Measurements from ENCODE around the gene ECE1.
"Not testable (repeated sequence)": the region's sequence is repeated elsewhere in the genome, so short reads cannot be mapped to it uniquely, and the experiment has no call there.

ECE1 gene

GRCh38 chr1:21174654-21175323 is 115.5 kb downstream of the ECE1 start:
- Histone ChIP-seq H3K4me3 (ENCODE audit: low read depth, low read length) (no peak overlapping the region), H3K4me2 (ENCODE audit: low read length) (peak overlapping the region; percentile 85), H4K8ac (ENCODE audit: low read depth, low read length) (no peak overlapping the region), H3K79me1 (ENCODE audit: low read length) (peaks cover 13% of the 10 kb centered on the region), H3K27ac (ENCODE audit: low read depth, low read length) (no peak overlapping the region), H3K23ac (ENCODE audit: low read length) (no peak overlapping the region), H3K36me3 (ENCODE audit: control insufficient read depth in 1 of 2, insufficient read depth in 2 of 2, low read length in 2 of 2) (peaks cover 8 to 9% of the 10 kb centered on the region in 2 experiments), H2BK120ac (ENCODE audit: insufficient read depth, low read length, poor library complexity) (no peak overlapping the region), H2AFZ (ENCODE audit: insufficient read depth, low read length, poor library complexity) (no peak overlapping the region), H4K12ac (ENCODE audit: low read depth, low read length) (no peak overlapping the region), H3K4ac (ENCODE audit: low read depth, low read length) (peak overlapping the region; percentile 66), H3K79me2 (ENCODE audit: control insufficient read depth, insufficient read depth, low read length, poor library complexity) (peaks cover 9% of the 10 kb centered on the region), H4K91ac (ENCODE audit: low read depth, low read length) (no peak overlapping the region), H3K18ac (ENCODE audit: low read length) (no peak overlapping the region), H2BK12ac (ENCODE audit: low read length) (no peak overlapping the region), H2BK5ac (ENCODE audit: low read depth, low read length, poor library complexity) (no peak overlapping the region), H3K9ac (ENCODE audit: low read length) (no peak overlapping the region), H3K4me1 (ENCODE audit: control insufficient read depth in 1 of 2, insufficient read depth in 2 of 2, low read length in 2 of 2) (peaks cover 0 to 5% of the 10 kb centered on the region in 2 experiments), H3K9me3 (ENCODE audit: insufficient read depth, low read depth, low read length) (no peaks in the 10 kb centered on the region), H2AK5ac (ENCODE audit: low read length) (no peak overlapping the region), H3K27me3 (ENCODE audit: insufficient read depth, low read length) (no peaks in the 10 kb centered on the region), H3K14ac (ENCODE audit: low read length) (no peak overlapping the region)
- WGBS (ENCODE audit: extremely low coverage, insufficient coverage, insufficient read length) = 100% methylated on average over 2 of the region's 12 CpGs
- DNase-seq = peak; percentile 25 to 89

- no peaks in the 10 kb centered on the region for H3K9me3 ChIP-seq (ENCODE audit: insufficient read depth, low read depth, low read length)
- no peaks in the 10 kb centered on the region for H3K27me3 ChIP-seq (ENCODE audit: insufficient read depth, low read length)
- peaks cover 13% of the 10 kb centered on the region for H3K79me1 ChIP-seq (ENCODE audit: low read length)
- H4K8ac ChIP-seq (ENCODE audit: low read depth, low read length) = no peak overlapping the region
- no peak overlapping the region for H3K9ac ChIP-seq (ENCODE audit: low read length)
- no peak overlapping the region for H3K27ac ChIP-seq (ENCODE audit: low read depth, low read length)
- H3K4me2 ChIP-seq (ENCODE audit: low read length) = peak overlapping the region; percentile 85
- no peak overlapping the region for H2BK120ac ChIP-seq (ENCODE audit: insufficient read depth, low read length, poor library complexity)
- no peak overlapping the region for H2BK5ac ChIP-seq (ENCODE audit: low read depth, low read length, poor library complexity)
- no peak overlapping the region for H4K12ac ChIP-seq (ENCODE audit: low read depth, low read length)
- H2AK5ac ChIP-seq (ENCODE audit: low read length) = no peak overlapping the region
- no peak overlapping the region for H3K14ac ChIP-seq (ENCODE audit: low read length)
- H3K4me1 ChIP-seq (ENCODE audit: control insufficient read depth in 1 of 2, insufficient read depth in 2 of 2, low read length in 2 of 2) = peaks cover 0 to 5% of the 10 kb centered on the region in 2 experiments
- H2BK12ac ChIP-seq (ENCODE audit: low read length) = no peak overlapping the region
- peaks cover 8 to 9% of the 10 kb centered on the region in 2 experiments for H3K36me3 ChIP-seq (ENCODE audit: control insufficient read depth in 1 of 2, insufficient read depth in 2 of 2, low read length in 2 of 2)
- no peak overlapping the region for H3K23ac ChIP-seq (ENCODE audit: low read length)
- no peak overlapping the region for H2AFZ ChIP-seq (ENCODE audit: insufficient read depth, low read length, poor library complexity)
- DNase-seq = no peak
- H3K79me2 ChIP-seq (ENCODE audit: control insufficient read depth, insufficient read depth, low read length, poor library complexity) = peaks cover 9% of the 10 kb centered on the region
- H4K91ac ChIP-seq (ENCODE audit: low read depth, low read length) = no peak overlapping the region
- H3K18ac ChIP-seq (ENCODE audit: low read length) = no peak overlapping the region
- H3K4me3 ChIP-seq (ENCODE audit: low read depth, low read length) = no peak overlapping the region
- H3K4ac ChIP-seq (ENCODE audit: low read depth, low read length) = peak overlapping the region; percentile 66
- no CpG with 5 or more reads among the region's 2 CpGs for WGBS (ENCODE audit: extremely low coverage, insufficient coverage, insufficient read length)
Observed at GRCh38 chr1:21174230-21174629, 116.0 kb downstream of the ECE1 start.

- H3K27me3 ChIP-seq (ENCODE audit: insufficient read depth, low read length); H2BK120ac ChIP-seq (ENCODE audit: insufficient read depth, low read length, poor library complexity); H4K12ac ChIP-seq (ENCODE audit: low read depth, low read length); H3K18ac ChIP-seq (ENCODE audit: low read length); H3K9ac ChIP-seq (ENCODE audit: low read length); H4K91ac ChIP-seq (ENCODE audit: low read depth, low read length); DNase-seq; H2AFZ ChIP-seq (ENCODE audit: insufficient read depth, low read length, poor library complexity); H3K4me2 ChIP-seq (ENCODE audit: low read length); H3K79me2 ChIP-seq (ENCODE audit: control insufficient read depth, insufficient read depth, low read length, poor library complexity); H3K9me3 ChIP-seq (ENCODE audit: insufficient read depth, low read depth, low read length); H3K4me3 ChIP-seq (ENCODE audit: low read depth, low read length); H4K8ac ChIP-seq (ENCODE audit: low read depth, low read length); H3K4me1 ChIP-seq (ENCODE audit: control insufficient read depth in 1 of 2, insufficient read depth in 2 of 2, low read length in 2 of 2); H2BK12ac ChIP-seq (ENCODE audit: low read length); H3K27ac ChIP-seq (ENCODE audit: low read depth, low read length); H3K23ac ChIP-seq (ENCODE audit: low read length); H2BK5ac ChIP-seq (ENCODE audit: low read depth, low read length, poor library complexity); H2AK5ac ChIP-seq (ENCODE audit: low read length); H3K14ac ChIP-seq (ENCODE audit: low read length): not testable (repeated sequence)
- peaks cover 14 to 17% of the 10 kb centered on the region in 2 experiments for H3K36me3 ChIP-seq (ENCODE audit: control insufficient read depth in 1 of 2, insufficient read depth in 2 of 2, low read length in 2 of 2)
- H3K4ac ChIP-seq (ENCODE audit: low read depth, low read length) = peak overlapping the region; percentile 42
- WGBS (ENCODE audit: extremely low coverage, insufficient coverage, insufficient read length) = no CpG with 5 or more reads among the region's 12 CpGs
- H3K79me1 ChIP-seq (ENCODE audit: low read length) = peaks cover 13% of the 10 kb centered on the region
Observed at GRCh38 chr1:21173096-21173495, 117.2 kb downstream of the ECE1 start.

- not testable (repeated sequence) for H2BK120ac ChIP-seq (ENCODE audit: insufficient read depth, low read length, poor library complexity); H3K4me2 ChIP-seq (ENCODE audit: low read length); H3K4ac ChIP-seq (ENCODE audit: low read depth, low read length); DNase-seq; H3K9ac ChIP-seq (ENCODE audit: low read length); H3K9me3 ChIP-seq (ENCODE audit: insufficient read depth, low read depth, low read length); H4K12ac ChIP-seq (ENCODE audit: low read depth, low read length); H3K23ac ChIP-seq (ENCODE audit: low read length); H3K4me1 ChIP-seq (ENCODE audit: control insufficient read depth in 1 of 2, insufficient read depth in 2 of 2, low read length in 2 of 2); H4K91ac ChIP-seq (ENCODE audit: low read depth, low read length); H3K14ac ChIP-seq (ENCODE audit: low read length); H3K27me3 ChIP-seq (ENCODE audit: insufficient read depth, low read length); H4K8ac ChIP-seq (ENCODE audit: low read depth, low read length); H3K79me2 ChIP-seq (ENCODE audit: control insufficient read depth, insufficient read depth, low read length, poor library complexity); H3K4me3 ChIP-seq (ENCODE audit: low read depth, low read length); H3K27ac ChIP-seq (ENCODE audit: low read depth, low read length); H2AK5ac ChIP-seq (ENCODE audit: low read length); H3K18ac ChIP-seq (ENCODE audit: low read length); H2BK5ac ChIP-seq (ENCODE audit: low read depth, low read length, poor library complexity); H2BK12ac ChIP-seq (ENCODE audit: low read length); H3K79me1 ChIP-seq (ENCODE audit: low read length); H2AFZ ChIP-seq (ENCODE audit: insufficient read depth, low read length, poor library complexity)
- H3K36me3 ChIP-seq (ENCODE audit: control insufficient read depth in 1 of 2, insufficient read depth in 2 of 2, low read length in 2 of 2) = peaks cover 22 to 25% of the 10 kb centered on the region in 2 experiments
- WGBS (ENCODE audit: extremely low coverage, insufficient coverage, insufficient read length) = no CpG with 5 or more reads among the region's 4 CpGs
Observed at GRCh38 chr1:21170837-21171236, 119.4 kb downstream of the ECE1 start.

All from trophoblast cell (in vitro differentiated cells and primary cell).